HG03575 (cell line): ENCODE measurements around the gene ZNF776.
"Not testable (repeated sequence)": the region's sequence is repeated elsewhere in the genome, so short reads cannot be mapped to it uniquely, and the experiment has no call there.

Experiments used
- ATAC-seq: cut with Tn5 transposase; IDR thresholded peaks from one replicate; pipeline ENCODE4 v1.9.1; 2021; ENCODE audit not compliant: unreplicated experiment, insufficient number of reproducible peaks, low FRiP score; ENCODE audit errors: extremely low read depth

Gene ZNF776

DNA sequence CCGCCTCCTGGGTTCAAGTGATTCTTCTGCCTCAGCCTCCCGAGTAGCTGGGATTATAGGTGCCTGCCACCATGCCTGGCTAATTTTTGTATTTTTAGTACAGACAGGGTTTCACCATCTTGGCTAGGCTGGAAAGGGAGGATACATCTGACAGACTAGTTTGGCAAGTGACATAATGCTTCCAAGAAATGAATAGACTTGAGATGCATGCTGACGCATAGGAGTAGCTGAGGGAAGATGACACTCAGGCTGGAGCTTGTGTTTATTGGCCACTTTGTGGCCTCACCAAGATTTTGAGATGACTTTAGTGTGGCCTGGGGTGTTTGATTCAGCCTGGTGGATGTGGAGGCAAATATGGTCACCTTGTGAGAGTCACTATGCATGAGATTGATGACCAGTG is 26.9 kb downstream of the ZNF776 start:
- no peak for ATAC-seq

DNA sequence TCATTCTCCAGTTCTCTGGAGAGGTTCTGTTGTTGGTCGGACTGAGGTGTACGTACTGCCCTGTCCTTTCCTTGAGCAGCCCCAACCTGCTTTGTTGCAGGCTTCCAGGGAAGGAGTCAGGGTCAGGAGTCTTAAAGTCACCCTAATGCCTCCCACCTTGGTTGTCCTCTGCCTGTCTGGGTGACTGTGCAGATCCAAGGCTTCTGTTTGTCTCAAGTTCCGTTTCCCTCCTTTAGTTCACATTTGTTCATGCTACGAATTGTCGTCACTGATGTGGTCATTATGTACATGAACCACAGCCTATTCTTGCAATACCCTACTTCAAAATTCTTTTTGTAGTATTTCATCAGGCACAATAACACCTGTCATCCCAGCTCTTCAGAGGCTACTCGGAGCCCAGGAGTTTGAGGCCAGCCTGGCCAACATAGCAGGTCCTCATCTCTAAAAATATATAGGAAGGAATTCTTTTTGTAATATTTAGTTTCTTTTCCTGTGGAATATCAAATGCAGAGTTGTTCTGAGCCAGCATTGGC is 30.2 kb downstream of the ZNF776 start:
- no peak for ATAC-seq

DNA sequence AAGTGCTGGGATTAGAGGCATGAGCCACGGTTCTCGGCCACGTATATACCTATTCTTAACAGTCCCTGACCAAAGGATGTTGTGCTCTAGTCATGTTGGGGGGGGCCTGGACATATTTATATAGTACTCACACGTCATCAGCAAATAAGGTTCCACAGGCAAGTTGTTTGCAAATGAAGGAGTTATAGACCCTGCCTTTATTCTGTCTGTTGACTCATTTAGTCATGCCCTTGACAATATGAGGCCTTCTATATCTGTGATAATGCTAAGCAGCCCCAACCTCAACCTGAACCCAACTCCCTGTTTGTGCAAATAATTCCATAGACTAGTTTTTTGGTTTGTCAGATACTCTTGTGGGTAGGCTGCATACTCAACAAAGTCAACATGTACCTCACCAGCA is 31.7 kb downstream of the ZNF776 start:
- ATAC-seq = no peak

DNA sequence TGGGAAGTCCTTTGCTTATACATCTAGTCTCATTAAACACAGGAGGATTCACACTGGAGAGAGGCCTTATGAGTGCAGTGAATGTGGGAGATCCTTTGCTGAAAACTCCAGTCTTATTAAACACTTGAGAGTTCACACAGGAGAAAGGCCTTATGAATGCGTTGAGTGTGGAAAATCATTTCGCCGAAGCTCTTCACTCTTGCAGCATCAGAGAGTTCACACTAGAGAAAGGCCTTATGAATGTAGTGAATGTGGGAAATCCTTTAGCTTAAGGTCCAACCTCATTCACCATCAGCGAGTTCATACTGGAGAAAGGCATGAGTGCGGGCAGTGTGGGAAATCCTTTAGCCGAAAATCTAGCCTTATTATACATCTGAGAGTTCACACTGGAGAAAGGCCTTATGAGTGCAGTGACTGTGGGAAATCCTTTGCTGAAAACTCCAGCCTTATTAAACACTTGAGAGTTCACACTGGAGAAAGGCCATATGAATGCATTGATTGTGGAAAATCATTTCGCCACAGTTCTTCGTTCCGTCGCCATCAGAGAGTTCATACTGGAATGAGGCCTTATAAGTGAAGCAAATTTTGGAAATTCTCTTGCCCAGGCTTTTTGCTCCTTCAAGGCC is 32.7 kb downstream of the ZNF776 start:
- no peak for ATAC-seq

DNA sequence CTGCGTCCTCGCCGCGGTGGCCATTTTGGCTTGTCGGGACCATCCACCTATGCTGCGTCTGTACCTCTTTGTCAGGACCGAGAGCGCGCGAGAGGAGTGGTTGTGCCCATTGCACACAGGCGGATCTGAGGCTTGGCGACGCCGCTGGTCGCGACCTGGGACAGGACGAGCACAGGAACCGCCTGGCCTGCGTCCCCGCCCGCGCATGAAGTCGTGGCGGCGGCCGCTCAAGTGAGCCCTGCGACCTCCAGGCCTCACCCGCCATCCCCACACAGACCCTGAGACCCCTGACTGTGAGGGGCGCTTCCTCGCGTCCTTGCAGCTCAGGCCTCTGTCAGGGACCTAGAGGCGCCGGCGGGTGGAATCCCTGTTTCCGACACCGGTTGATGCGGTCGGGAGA is 39.7 kb downstream of the ZNF776 start:
- ATAC-seq = no peak

DNA sequence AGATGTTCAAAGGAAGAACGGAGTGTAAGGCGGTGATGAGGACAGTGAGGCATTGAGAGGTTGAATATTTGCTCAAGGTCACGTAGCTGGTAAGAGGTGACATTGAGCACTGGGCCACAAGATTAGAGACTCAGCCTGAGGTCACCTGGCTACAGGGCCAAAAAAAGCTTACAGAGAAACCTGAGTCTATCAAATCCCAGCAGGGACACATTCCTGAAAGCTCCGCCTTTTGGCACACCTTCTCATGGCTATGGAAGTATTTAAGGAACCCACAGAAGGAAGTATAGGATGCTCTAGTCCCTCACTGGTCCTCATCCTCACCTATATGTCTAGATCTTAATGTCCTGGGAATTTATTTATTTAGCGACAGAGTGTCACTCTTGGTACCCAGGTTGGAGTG is 40.3 kb downstream of the ZNF776 start:
- no peak for ATAC-seq

DNA sequence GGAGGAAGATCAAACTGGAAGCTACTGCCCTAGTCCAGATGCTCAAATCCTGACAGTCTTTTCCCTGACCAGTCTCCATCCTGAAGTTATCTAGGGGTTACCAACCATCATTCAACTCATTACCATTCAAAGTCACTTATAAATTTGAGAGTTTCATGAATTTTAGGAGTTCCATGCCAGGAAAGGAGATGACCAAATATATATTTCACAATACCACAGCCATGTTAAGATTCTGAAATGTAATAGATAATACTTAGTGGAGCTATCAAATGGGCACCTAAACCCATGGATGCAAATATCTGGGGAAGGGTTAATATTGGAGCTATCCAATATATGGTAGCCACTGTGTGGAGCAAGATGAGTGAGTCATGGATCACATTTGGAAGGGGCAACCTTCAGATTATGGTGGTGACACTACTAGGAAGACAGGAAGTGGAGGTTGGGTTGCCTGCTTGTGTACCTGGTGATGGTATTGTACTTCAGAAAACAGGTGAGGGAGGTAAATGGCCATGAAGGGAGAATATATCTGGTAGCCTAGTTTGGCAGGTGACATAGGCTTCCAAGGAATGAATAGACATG is 41.6 kb downstream of the ZNF776 start:
- ATAC-seq = no peak

DNA sequence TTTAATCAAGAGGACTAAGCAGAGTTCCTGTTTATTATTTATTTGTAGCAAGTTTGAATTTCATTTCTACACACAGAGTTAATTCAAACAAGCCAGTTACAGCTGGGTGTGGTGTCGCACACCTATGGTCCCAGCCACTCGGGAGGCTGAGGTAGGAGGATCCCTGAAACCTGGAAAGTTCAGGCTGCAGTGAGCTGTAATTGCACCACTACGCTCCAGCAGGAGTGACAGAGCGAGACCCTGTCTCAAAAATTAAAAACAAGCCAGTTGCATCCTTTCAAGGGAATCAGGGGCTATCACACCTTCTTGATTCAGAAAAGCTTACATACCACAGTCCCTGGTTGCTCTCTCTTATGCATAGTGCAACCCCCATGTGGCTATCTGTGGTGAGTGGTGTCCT is 42.7 kb downstream of the ZNF776 start:
- ATAC-seq = no peak

DNA sequence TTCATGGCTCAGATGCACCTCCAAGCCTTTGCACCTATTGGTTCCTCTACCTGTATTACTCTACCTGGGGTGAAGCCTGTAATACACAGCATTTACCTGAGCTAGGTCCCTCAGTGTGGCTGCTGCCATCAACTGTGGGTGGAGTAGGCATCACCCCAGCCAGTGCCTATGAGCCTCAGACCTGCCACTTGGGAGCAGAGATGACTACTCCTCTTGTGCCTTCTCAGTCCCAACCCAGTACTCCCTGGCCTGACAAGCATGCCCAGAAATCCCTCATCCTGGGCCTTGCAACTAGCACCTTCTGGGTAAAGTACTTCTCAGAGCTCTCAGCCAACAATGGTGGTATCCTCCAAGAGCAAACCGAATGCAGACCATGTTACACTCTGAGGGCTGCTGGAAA is 50.0 kb downstream of the ZNF776 start:
- not testable (repeated sequence) for ATAC-seq

DNA sequence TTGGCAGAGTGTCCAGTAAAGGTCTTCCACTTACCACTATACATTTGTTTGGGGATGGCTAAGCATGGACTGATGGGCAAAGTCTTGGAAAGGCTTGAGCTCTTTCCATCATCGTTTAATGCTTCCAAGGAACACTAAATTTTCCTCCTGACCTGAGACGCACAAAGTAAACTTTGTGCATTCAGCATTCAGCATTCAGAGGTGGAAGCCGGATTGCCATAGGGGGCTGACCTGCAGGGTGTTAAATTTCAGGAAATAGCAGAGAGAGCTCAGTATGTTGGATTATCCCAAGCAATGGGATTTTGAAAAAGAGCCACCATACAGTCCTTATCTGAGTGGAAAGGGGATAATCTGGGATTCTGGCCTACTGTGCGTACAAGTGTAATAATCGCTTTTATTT is 54.1 kb downstream of the ZNF776 start:
- no peak for ATAC-seq

DNA sequence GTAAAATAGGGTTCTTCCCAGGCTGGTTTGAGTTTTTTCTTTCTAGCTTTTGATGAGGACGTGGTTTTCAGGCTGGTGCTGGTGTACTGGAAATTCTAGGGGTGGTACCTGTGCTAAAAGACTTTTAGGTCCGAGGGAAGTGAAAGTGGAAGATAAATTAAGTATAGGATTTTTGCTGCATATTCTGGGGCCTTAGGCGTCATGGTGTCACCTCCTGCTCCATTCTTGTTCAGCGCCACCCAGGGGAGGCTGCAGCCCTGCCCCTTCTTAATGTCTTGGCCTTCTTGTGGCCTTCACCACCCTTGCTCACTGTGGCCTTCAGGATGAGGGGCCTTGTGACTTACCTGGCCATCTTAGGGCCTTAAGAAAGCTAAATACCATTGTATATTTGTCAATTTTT is 55.7 kb downstream of the ZNF776 start:
- ATAC-seq = no peak

DNA sequence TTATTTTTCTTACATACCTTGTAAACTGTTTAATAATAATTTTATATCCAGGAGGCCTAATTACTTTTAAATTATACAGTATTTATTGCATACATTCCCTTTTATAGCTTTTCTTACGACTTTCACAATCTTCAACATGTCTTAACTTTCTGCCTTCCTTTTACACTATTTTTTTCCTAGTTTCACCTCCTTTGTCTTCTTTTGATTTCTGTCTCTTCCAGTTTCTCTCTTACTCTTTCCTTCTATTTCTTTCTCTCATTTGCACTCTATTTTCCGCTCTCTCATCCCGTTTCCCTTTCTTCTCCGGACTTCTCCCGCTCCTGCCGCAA is 56.6 kb downstream of the ZNF776 start:
- no peak for ATAC-seq

DNA sequence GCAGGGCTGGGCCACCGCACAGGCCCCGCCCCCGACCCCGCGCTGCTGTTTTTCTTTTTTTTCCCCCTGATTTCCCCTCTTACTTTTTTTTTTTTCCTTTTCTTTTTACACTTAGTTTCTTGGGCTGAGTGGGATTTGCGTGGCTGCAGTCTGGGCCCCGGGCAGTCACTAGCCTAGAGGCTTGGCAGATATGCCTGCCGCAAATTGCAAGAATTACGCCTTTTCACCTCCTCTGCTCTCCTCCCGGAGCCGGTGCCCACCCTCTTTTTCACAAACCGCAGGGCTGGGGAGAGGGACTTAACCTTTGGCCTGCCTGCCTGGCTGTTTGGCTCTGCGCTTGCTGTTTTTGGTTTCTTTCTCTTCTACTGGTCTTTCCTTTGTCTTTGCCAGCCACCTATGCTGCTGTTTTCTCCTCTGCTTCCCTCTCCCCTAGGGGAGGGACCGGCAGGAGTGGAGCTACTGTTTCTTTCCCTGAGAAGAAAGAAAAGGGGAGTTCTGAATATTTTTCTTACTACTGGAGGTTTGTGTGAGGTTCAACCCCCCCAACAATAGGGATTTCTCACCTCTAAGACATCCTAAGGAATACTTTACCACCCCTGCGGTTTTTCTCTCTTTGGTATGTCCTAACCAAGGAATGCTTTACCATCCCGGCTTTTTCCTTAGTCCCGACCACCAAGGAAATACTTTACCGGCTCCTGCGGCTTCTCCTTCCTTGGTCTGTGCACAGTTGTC is 57.1 kb downstream of the ZNF776 start:
- no peak for ATAC-seq

DNA sequence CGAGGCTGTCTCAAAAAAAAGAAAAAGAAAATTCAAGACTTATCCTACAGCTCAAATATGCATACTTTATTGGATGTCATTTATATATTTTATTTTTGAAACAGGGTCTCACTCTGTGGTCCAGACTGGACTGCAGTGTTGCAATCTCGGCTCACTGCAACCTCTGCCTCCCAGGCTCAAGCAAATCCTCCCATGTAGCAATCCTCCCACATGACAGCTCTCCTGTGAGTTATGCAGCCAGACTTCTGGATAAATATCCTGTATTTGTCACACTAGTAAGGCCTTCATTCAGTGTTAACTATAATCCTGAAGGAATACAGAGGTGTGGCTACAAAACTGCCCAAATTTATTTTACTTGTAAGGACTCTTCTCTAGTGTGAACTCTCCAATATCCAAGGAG is 60.9 kb downstream of the ZNF776 start:
- ATAC-seq = no peak
